ENCODE data around the gene NCKAP5L. TPM values are rescaled to one million over a fixed set of nuclear protein-coding genes. Genes with fewer than 3 reads are reported as not detected.

The NCKAP5L gene, protein sequence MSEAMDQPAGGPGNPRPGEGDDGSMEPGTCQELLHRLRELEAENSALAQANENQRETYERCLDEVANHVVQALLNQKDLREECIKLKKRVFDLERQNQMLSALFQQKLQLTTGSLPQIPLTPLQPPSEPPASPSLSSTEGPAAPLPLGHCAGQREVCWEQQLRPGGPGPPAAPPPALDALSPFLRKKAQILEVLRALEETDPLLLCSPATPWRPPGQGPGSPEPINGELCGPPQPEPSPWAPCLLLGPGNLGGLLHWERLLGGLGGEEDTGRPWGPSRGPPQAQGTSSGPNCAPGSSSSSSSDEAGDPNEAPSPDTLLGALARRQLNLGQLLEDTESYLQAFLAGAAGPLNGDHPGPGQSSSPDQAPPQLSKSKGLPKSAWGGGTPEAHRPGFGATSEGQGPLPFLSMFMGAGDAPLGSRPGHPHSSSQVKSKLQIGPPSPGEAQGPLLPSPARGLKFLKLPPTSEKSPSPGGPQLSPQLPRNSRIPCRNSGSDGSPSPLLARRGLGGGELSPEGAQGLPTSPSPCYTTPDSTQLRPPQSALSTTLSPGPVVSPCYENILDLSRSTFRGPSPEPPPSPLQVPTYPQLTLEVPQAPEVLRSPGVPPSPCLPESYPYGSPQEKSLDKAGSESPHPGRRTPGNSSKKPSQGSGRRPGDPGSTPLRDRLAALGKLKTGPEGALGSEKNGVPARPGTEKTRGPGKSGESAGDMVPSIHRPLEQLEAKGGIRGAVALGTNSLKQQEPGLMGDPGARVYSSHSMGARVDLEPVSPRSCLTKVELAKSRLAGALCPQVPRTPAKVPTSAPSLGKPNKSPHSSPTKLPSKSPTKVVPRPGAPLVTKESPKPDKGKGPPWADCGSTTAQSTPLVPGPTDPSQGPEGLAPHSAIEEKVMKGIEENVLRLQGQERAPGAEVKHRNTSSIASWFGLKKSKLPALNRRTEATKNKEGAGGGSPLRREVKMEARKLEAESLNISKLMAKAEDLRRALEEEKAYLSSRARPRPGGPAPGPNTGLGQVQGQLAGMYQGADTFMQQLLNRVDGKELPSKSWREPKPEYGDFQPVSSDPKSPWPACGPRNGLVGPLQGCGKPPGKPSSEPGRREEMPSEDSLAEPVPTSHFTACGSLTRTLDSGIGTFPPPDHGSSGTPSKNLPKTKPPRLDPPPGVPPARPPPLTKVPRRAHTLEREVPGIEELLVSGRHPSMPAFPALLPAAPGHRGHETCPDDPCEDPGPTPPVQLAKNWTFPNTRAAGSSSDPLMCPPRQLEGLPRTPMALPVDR (N-terminal part only)
- total RNA-seq: 20.6 TPM
- 7.2 TPM for polyA plus RNA-seq (ENCODE audit: insufficient read depth, low read depth, low replicate concordance)
- long read RNA-seq, donor 1, full-length matches to known transcripts: 3 of 20 reads
- long read RNA-seq, donor 1, partial matches to known transcripts: 17 of 20 reads
- long read RNA-seq, donor 1, other reads (novel, unspliced or antisense): 0 of 20 reads
- long read RNA-seq, donor 2: 0 reads
- long read RNA-seq, donor 3, full-length matches to known transcripts: 4 of 9 reads
- long read RNA-seq, donor 3, partial matches to known transcripts: 5 of 9 reads
- long read RNA-seq, donor 3, other reads (novel, unspliced or antisense): 0 of 9 reads
- long read RNA-seq, donor 4: 0 reads
- long read RNA-seq, donor 5: 0 reads
- long read RNA-seq, donor 6, full-length matches to known transcripts: 2 of 2 reads
- long read RNA-seq, donor 6, partial matches to known transcripts: 0 of 2 reads
- long read RNA-seq, donor 6, other reads (novel, unspliced or antisense): 0 of 2 reads
- long read RNA-seq, donor 7, partial matches to known transcripts: 11 of 17 reads
- long read RNA-seq, donor 7, other reads (novel, unspliced or antisense): 6 of 17 reads
- long read RNA-seq, donor 8, full-length matches to known transcripts: 2 of 9 reads
- long read RNA-seq, donor 8, partial matches to known transcripts: 7 of 9 reads
- long read RNA-seq, donor 8, other reads (novel, unspliced or antisense): 0 of 9 reads
- long read RNA-seq, donor 9, full-length matches to known transcripts: 1 of 1 reads
- long read RNA-seq, donor 9, partial matches to known transcripts: 0 of 1 reads
- long read RNA-seq, donor 9, other reads (novel, unspliced or antisense): 0 of 1 reads
- long read RNA-seq, donor 10, full-length matches to known transcripts: 4 of 10 reads
- long read RNA-seq, donor 10, partial matches to known transcripts: 6 of 10 reads
- long read RNA-seq, donor 10, other reads (novel, unspliced or antisense): 0 of 10 reads

- Histone ChIP-seq H3K4me3 (ENCODE audit: low read length in 3 of 3) (peak within 1 kb of the TSS; percentile 74 to 77 (median 76)), H3K9me3 (ENCODE audit: control insufficient read depth in 2 of 3, insufficient read depth in 1 of 3, low read length in 3 of 3) (no peaks in the 10 kb centered on the region), H3K27me3 (ENCODE audit: control insufficient read depth, insufficient read depth, low read length) (no peaks in the 10 kb centered on the region), H3K9ac (ENCODE audit: low read length in 3 of 3) (peak within 1 kb of the TSS; percentile 69 to 83 (median 78)), H3K4me1 (ENCODE audit: control insufficient read depth in 2 of 3, insufficient read depth in 2 of 3, low read depth in 1 of 3, low read length in 3 of 3) (peaks cover 6 to 18% (median 8%) of the 10 kb centered on the region in 3 donors), H3K27ac (ENCODE audit: low read depth in 2 of 2, low read length in 2 of 2) (peak within 1 kb of the TSS; percentile 75 to 85), H3K36me3 (ENCODE audit: control insufficient read depth in 2 of 3, insufficient read depth in 3 of 3, low read length in 3 of 3) (no peaks in the 10 kb centered on the region)
- no peak for TF ChIP-seq CTCF (IDR thresholded peaks at IDR 0.05; ENCODE audit: borderline replicate concordance, extremely low read depth, insufficient read depth)
- intact Hi-C loops (cut with DNase I): loop anchor here (10.0 kb wide), 1 partner anchor 74 kb away; no protein-coding TSS in a partner anchor
- FAIRE-seq: no peak
- peak; percentile 98 to 99 (median 98) for DNase-seq
These were observed at the start of gene NCKAP5L for GRCh38 chr12:49828133-49829091. Gene NCKAP5L, minus strand, starts transcription at chr12:49828413. Its CDS starts 24,369 bp downstream, at chr12:49804044.

GRCh38 chr12:49877066-49877465 lies 48.9 kb upstream of the NCKAP5L start:
- no peak overlapping the region for H3K9ac ChIP-seq (ENCODE audit: low read length in 3 of 3)
- H3K4me3 ChIP-seq (ENCODE audit: low read length in 3 of 3): no peak overlapping the region
- peaks cover 0 to 12% (median 2%) of the 10 kb centered on the region in 3 donors for H3K36me3 ChIP-seq (ENCODE audit: control insufficient read depth in 2 of 3, insufficient read depth in 3 of 3, low read length in 3 of 3)
- H3K27me3 ChIP-seq (ENCODE audit: control insufficient read depth, insufficient read depth, low read length): no peaks in the 10 kb centered on the region
- FAIRE-seq: no peak
- intact Hi-C loops (cut with DNase I): no loop called here
- TF ChIP-seq CTCF (IDR thresholded peaks at IDR 0.05; ENCODE audit: borderline replicate concordance, extremely low read depth, insufficient read depth): no peak
- peak in 1 of 5 donors; percentile 29 for DNase-seq
- peaks cover 0 to 11% (median 0%) of the 10 kb centered on the region in 3 donors for H3K9me3 ChIP-seq (ENCODE audit: control insufficient read depth in 2 of 3, insufficient read depth in 1 of 3, low read length in 3 of 3)
- no peak overlapping the region for H3K27ac ChIP-seq (ENCODE audit: low read depth in 2 of 2, low read length in 2 of 2)
- H3K4me1 ChIP-seq (ENCODE audit: control insufficient read depth in 2 of 3, insufficient read depth in 2 of 3, low read depth in 1 of 3, low read length in 3 of 3): peaks cover 0 to 21% (median 17%) of the 10 kb centered on the region in 3 donors
